Endothelial cell of umbilical vein (primary cell): Measurements from ENCODE around the gene DPP10. TPM values are rescaled to one million over a fixed set of nuclear protein-coding genes. Genes with fewer than 3 reads are reported as not detected.

Source experiments
- BruUV-seq: library from RNA; stranded (reverse); fragments of 400-500 nt; replicated peaks from 2 replicates; lab custom pipeline; 2021; lab: Mats Ljungman, UMichigan
- CTCF ChIA-PET: fragments of 300-600, 350-600 bp; sonication (Branson Sonifier 250); formaldehyde crosslinking; loops from one replicate; lab custom pipeline; 2021; ENCODE audit warnings: antibody characterized with exemption, inconsistent platforms; lab: Charles Lee
- POLR2A ChIA-PET: fragments of 300-600, 350-600 bp; sonication (Branson Sonifier 250); formaldehyde crosslinking; loops from one replicate; lab custom pipeline; 2021; ENCODE audit warnings: antibody characterized with exemption, inconsistent platforms; lab: Charles Lee
- DNase-seq: peaks from one replicate; pipeline ENCODE4 v3.0.0-alpha.2; 2011; ENCODE audit warnings: low read depth, low spot score
- FAIRE-seq: peaks from 2 replicates; lab custom pipeline; 2011; peaks lifted over from hg19 to GRCh38; lab: Jason Lieb, UNC
- H2AFZ ChIP-seq: 2 replicates; pipeline ENCODE4 v1.6.0; 2012; ENCODE audit warnings: low read depth, low read length, control low read depth, inconsistent platforms
- H3K27ac ChIP-seq: 2 replicates; pipeline ENCODE4 v1.5.1; 2011; ENCODE audit warnings: low read depth, mild to moderate bottlenecking, control low read depth, low read length, moderate library complexity; ENCODE audit not compliant: insufficient read depth
- H3K27me3 ChIP-seq, 2 experiments: 2 replicates each; pipeline versions ENCODE4 v1.6.0 to v1.6.1; 2011; ENCODE audit warnings: low read length in 2 of 2, mixed read lengths in 1 of 2; ENCODE audit not compliant: control insufficient read depth in 2 of 2, insufficient read depth in 2 of 2
- H3K36me3 ChIP-seq, 2 experiments: 2 replicates in 1 of 2; 3 replicates in 1 of 2; pipeline ENCODE4 v1.5.1; 2011; ENCODE audit warnings: low read length in 2 of 2, mild to moderate bottlenecking in 1 of 2, moderate library complexity in 1 of 2; ENCODE audit not compliant: control insufficient read depth in 2 of 2, insufficient read depth in 2 of 2; ENCODE audit errors: extremely low read depth in 1 of 2
- H3K4me1 ChIP-seq: 3 replicates; pipeline ENCODE4 v1.5.1; 2011; ENCODE audit warnings: mild to moderate bottlenecking, low read length; ENCODE audit not compliant: control insufficient read depth, insufficient read depth; ENCODE audit errors: extremely low read depth
- H3K4me2 ChIP-seq: 2 replicates; pipeline ENCODE4 v1.6.1; 2011; ENCODE audit warnings: low read length, control low read depth, mixed read lengths; ENCODE audit not compliant: insufficient read depth
- H3K4me3 ChIP-seq, 3 experiments: fragments of 200-600 bp in 1 of 3; sonication (generic), shearing (Covaris generic) in 1 of 3; replicated peaks in 1 of 3; 2 replicates each; pipeline ENCODE4 v1.5.1; 2011 to 2016; ENCODE audit warnings: control low read depth in 3 of 3, low read length in 3 of 3, mild to moderate bottlenecking in 2 of 3, inconsistent platforms in 1 of 3, low read depth in 1 of 3, moderate library complexity in 1 of 3; ENCODE audit not compliant: insufficient read depth in 1 of 3
- H3K79me2 ChIP-seq: 2 replicates; pipeline ENCODE4 v1.6.0; 2012; ENCODE audit warnings: low read length, inconsistent platforms; ENCODE audit not compliant: control insufficient read depth, insufficient read depth
- H3K9ac ChIP-seq: replicated peaks from 2 replicates; pipeline ENCODE3; 2011; ENCODE audit warnings: low read length, control low read depth; ENCODE audit not compliant: insufficient read depth; ENCODE audit errors: extremely low read depth
- H3K9me1 ChIP-seq: replicated peaks from 3 replicates; pipeline ENCODE4 v1.6.0; 2011; ENCODE audit warnings: mild to moderate bottlenecking, low read length; ENCODE audit not compliant: control insufficient read depth, insufficient read depth; ENCODE audit errors: extremely low read depth
- H3K9me3 ChIP-seq: replicated peaks from 2 replicates; pipeline ENCODE4 v1.5.1; 2012; ENCODE audit warnings: low read length, inconsistent platforms; ENCODE audit not compliant: control insufficient read depth, insufficient read depth
- H4K20me1 ChIP-seq: replicated peaks from 2 replicates; pipeline ENCODE3; 2011; ENCODE audit warnings: mild to moderate bottlenecking, low read length; ENCODE audit not compliant: control insufficient read depth, insufficient read depth; ENCODE audit errors: extremely low read depth
- EZH2 ChIP-seq: IDR thresholded peaks from 2 replicates; pipeline ENCODE4 v1.6.1; 2012; ENCODE audit warnings: borderline replicate concordance, low read depth, mild to moderate bottlenecking, moderate library complexity, low read length, inconsistent platforms; ENCODE audit not compliant: severe bottlenecking
- FOS ChIP-seq: IDR thresholded peaks from 2 replicates; pipeline ENCODE4 v1.6.1; 2011; ENCODE audit warnings: mild to moderate bottlenecking, low read length, moderate library complexity, borderline replicate concordance; ENCODE audit not compliant: insufficient read depth
- GATA2 ChIP-seq: IDR thresholded peaks from 2 replicates; pipeline ENCODE4 v1.7.0; 2011; ENCODE audit warnings: low read depth, mild to moderate bottlenecking, moderate library complexity, mixed read lengths, low read length; ENCODE audit not compliant: insufficient read length, insufficient read depth
- JUN ChIP-seq: IDR thresholded peaks from 2 replicates; pipeline ENCODE4 v1.6.1; 2011; ENCODE audit warnings: borderline replicate concordance, low read depth; ENCODE audit not compliant: insufficient read length, insufficient read depth
- MAX ChIP-seq: IDR thresholded peaks from 2 replicates; pipeline ENCODE4 v1.6.1; 2011; ENCODE audit not compliant: insufficient read depth, insufficient read length
- MYC ChIP-seq: IDR thresholded peaks from one replicate; pipeline ENCODE4 v1.6.1; 2011; ENCODE audit warnings: mild to moderate bottlenecking, low read depth, low read length
- POLR2A ChIP-seq: IDR thresholded peaks from 2 replicates; pipeline ENCODE4 v1.6.1; 2012; ENCODE audit warnings: low read depth, mild to moderate bottlenecking, control low read depth, low read length
- POLR2AphosphoS5 ChIP-seq: IDR thresholded peaks from 2 replicates; pipeline ENCODE4 v1.6.1; 2012; ENCODE audit warnings: low read depth, mild to moderate bottlenecking, control low read depth, low read length, moderate library complexity; ENCODE audit not compliant: insufficient read depth
- dilution Hi-C: fragments of 300-500 bp; cut with MboI; formaldehyde crosslinking; loops from one replicate; pipeline ENCODE4 v1.15.0; 2019; ENCODE audit warnings: low sequenced_read_pairs; ENCODE audit not compliant: extremely low pct_ligation_motif_present
- intact Hi-C: fragments of 100-400 bp; cut with micrococcal nuclease; formaldehyde crosslinking; loops from one replicate; pipeline ENCODE4 v1.10.0; 2022
- polyA plus RNA-seq, 4 experiments: library from polyadenylated mRNA; depleted of rRNA in 3 of 4; stranded (reverse) in 3 of 4; unstranded in 1 of 4; fragments of >200 nt; gene quantifications; 2 replicates each; pipeline versions ENCODE4 v1.2.1 to v1.2.3, GENCODE V29; 2011 to 2012; ENCODE audit warnings: missing spikeins in 1 of 4
- total RNA-seq: library from RNA; stranded (reverse); gene quantifications from 2 replicates; pipeline ENCODE4 v1.2.3, GENCODE V29; 2021
- TF ChIP-seq, protein P1 (sequence below), 2 donors: IDR thresholded peaks; 1 replicate in 1 of 2; 2 replicates in 1 of 2; pipeline ENCODE4 v1.5.1; 2011; ENCODE audit warnings: low read length in 2 of 2, mild to moderate bottlenecking in 2 of 2, moderate library complexity in 2 of 2, control low read depth in 1 of 2, inconsistent platforms in 1 of 2, low read depth in 1 of 2; ENCODE audit not compliant: insufficient read depth in 1 of 2; ENCODE audit errors: extremely low read depth in 1 of 2

Gene DPP10
- total and polyA plus RNA-seq, 2 donors (not counting 3 experiments of a cell fraction or from before 2014, with no cell fraction given): not detected

DNA sequence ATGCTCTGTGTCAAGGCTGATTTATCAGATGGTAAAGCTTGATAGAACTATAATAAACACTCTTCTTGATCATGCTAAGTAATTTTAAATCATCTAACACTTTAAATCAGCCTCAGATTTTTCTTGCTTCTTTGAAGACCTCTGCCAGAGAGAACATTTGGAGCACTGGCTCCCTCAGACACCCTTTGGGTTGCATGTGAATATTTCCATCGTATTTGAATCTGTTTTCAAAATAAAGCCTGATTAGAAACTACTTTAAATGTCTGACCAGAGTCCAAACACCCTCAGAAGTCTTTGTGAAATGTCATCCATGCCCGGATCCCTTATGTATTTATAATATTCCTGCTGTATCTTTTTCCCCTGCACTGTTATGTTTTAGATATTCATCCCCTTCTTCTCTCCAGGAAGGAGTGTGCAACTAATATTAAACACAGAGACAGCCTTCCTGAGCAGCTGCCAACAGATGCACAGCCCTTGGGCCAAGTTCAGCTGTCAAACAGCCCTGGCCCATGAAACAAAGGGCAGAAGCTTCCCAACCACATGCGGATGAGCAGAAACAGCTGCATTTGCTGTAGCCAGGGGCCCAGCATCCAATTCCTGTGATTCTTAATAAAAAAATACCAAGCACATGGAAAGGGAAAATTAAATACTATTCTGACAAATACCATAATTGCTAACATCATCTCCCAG lies 46.5 kb downstream of the DPP10 start:
- BruUV-seq: no TSS peak
- FAIRE-seq: no peak
- CTCF ChIA-PET: no interaction called here

GRCh38 chr2:114495046-114495445 lies 52.6 kb downstream of the DPP10 start:
- dilution Hi-C loops: no loop called here
- H3K4me1 ChIP-seq: no peaks in the 10 kb centered on the region
- no peaks in the 10 kb centered on the region for H4K20me1 ChIP-seq
- FAIRE-seq (no peak), DNase-seq (no peak)
- H3K27ac ChIP-seq: no peak overlapping the region
- H3K9me3 ChIP-seq: peaks cover 2% of the 10 kb centered on the region
- H3K9me1 ChIP-seq: no peaks in the 10 kb centered on the region
- H3K79me2 ChIP-seq: no peaks in the 10 kb centered on the region
- H2AFZ ChIP-seq: no peak overlapping the region
- intact Hi-C loops: no loop called here
- CTCF ChIA-PET: no interaction called here
- TF ChIP-seq FOS (no peak), MYC (no peak), EZH2 (no peak), MAX (no peak), JUN (no peak), GATA2 (no peak), POLR2AphosphoS5 (no peak), POLR2A (no peak)
- TF ChIP-seq, protein P1, sequence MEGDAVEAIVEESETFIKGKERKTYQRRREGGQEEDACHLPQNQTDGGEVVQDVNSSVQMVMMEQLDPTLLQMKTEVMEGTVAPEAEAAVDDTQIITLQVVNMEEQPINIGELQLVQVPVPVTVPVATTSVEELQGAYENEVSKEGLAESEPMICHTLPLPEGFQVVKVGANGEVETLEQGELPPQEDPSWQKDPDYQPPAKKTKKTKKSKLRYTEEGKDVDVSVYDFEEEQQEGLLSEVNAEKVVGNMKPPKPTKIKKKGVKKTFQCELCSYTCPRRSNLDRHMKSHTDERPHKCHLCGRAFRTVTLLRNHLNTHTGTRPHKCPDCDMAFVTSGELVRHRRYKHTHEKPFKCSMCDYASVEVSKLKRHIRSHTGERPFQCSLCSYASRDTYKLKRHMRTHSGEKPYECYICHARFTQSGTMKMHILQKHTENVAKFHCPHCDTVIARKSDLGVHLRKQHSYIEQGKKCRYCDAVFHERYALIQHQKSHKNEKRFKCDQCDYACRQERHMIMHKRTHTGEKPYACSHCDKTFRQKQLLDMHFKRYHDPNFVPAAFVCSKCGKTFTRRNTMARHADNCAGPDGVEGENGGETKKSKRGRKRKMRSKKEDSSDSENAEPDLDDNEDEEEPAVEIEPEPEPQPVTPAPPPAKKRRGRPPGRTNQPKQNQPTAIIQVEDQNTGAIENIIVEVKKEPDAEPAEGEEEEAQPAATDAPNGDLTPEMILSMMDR (IDR thresholded peaks at IDR 0.05; ENCODE audit: extremely low read depth in 1 of 2, insufficient read depth in 1 of 2, low read depth in 1 of 2, low read length in 2 of 2): no peak
- no peaks in the 10 kb centered on the region for H3K27me3 ChIP-seq
- no peak overlapping the region for H3K4me3 ChIP-seq
- POLR2A ChIA-PET: no interaction called here
- no TSS peak for BruUV-seq
- H3K36me3 ChIP-seq: no peaks in the 10 kb centered on the region
- no peak overlapping the region for H3K9ac ChIP-seq
- no peak overlapping the region for H3K4me2 ChIP-seq

More for the DNA sequence above, 46.5 kb downstream of the DPP10 start:
- no peak overlapping the region for H3K4me2 ChIP-seq
- no peaks in the 10 kb centered on the region for H3K27me3 ChIP-seq
- no peak overlapping the region for H3K4me3 ChIP-seq
- no peaks in the 10 kb centered on the region for H3K9me1 ChIP-seq
- H3K4me1 ChIP-seq: no peaks in the 10 kb centered on the region
- no peak overlapping the region for H3K27ac ChIP-seq
- no peaks in the 10 kb centered on the region for H3K79me2 ChIP-seq
- TF ChIP-seq MAX: no peak
- dilution Hi-C loops (no loop called here), intact Hi-C loops (no loop called here)
- no peak for DNase-seq
- no peak overlapping the region for H2AFZ ChIP-seq
- no peaks in the 10 kb centered on the region for H4K20me1 ChIP-seq
- H3K9me3 ChIP-seq: no peaks in the 10 kb centered on the region
- H3K36me3 ChIP-seq: no peaks in the 10 kb centered on the region
- no peak overlapping the region for H3K9ac ChIP-seq
- POLR2A ChIA-PET: no interaction called here
